Hematopoietic multipotent progenitor cell treated with erythropoietin and hydrocortisone succinate and interleukin-3 and kit ligand, for 6 days (in vitro differentiated cells): ENCODE data around the gene FAM83B.

Experiments
- DNase-seq: peaks from one replicate; pipeline ENCODE4 v3.0.0-alpha.2; 2015

Gene FAM83B

GRCh38 chr6:54980511-54981275 is 134.1 kb downstream of the FAM83B start:
- DNase-seq = no peak

GRCh38 chr6:54981276-54981609 is 134.7 kb downstream of the FAM83B start:
- DNase-seq = no peak

- DNase-seq = no peak
Measured at GRCh38 chr6:54981647-54982046, 135.1 kb downstream of the FAM83B start.

- DNase-seq = no peak
Measured at GRCh38 chr6:54987633-54988290, 141.2 kb downstream of the FAM83B start.

- DNase-seq = no peak
Measured at GRCh38 chr6:54988576-54988975, 142.0 kb downstream of the FAM83B start.

GRCh38 chr6:54990001-54990400 is 143.4 kb downstream of the FAM83B start:
- no peak for DNase-seq
